Loucy (cell line): ENCODE results near the gene TMEM233.

Experiments
- H2AFZ ChIP-seq: fragments of 200-600 bp; sonication (generic); 2 replicates; pipeline ENCODE4 v1.6.0; 2016; ENCODE audit warnings: antibody characterized with exemption, mild to moderate bottlenecking, low read length, moderate library complexity
- H3F3A ChIP-seq: fragments of 200-600 bp; 2 replicates; pipeline ENCODE4 v1.6.0; 2016; ENCODE audit warnings: antibody characterized with exemption, low read depth, mild to moderate bottlenecking
- H3K27me3 ChIP-seq: fragments of 200-600 bp; sonication (generic); 2 replicates; pipeline ENCODE4 v1.6.1; 2014; ENCODE audit warnings: low read length, mild to moderate bottlenecking; ENCODE audit not compliant: insufficient read depth, poor library complexity, severe bottlenecking
- H3K36me3 ChIP-seq: fragments of 200-600 bp; sonication (generic); 2 replicates; pipeline ENCODE4 v1.6.1; 2016; ENCODE audit warnings: low read length; ENCODE audit not compliant: insufficient read depth
- H3K4me1 ChIP-seq: fragments of 200-600 bp; sonication (generic); 2 replicates; pipeline ENCODE4 v1.5.1; 2014; ENCODE audit warnings: low read length, mild to moderate bottlenecking; ENCODE audit not compliant: insufficient read depth, poor library complexity, severe bottlenecking
- H3K4me2 ChIP-seq: fragments of 200-600 bp; sonication (generic); 2 replicates; pipeline ENCODE4 v1.6.0; 2014; ENCODE audit warnings: antibody characterized with exemption, low read length, low read depth, mild to moderate bottlenecking; ENCODE audit not compliant: poor library complexity, severe bottlenecking
- H3K4me3 ChIP-seq: fragments of 200-600 bp; sonication (generic); 2 replicates; pipeline ENCODE4 v1.5.1; 2014; ENCODE audit warnings: low read length, mild to moderate bottlenecking, mixed read lengths; ENCODE audit not compliant: poor library complexity, severe bottlenecking
- H3K79me2 ChIP-seq: fragments of 200-600 bp; sonication (generic); 2 replicates; pipeline ENCODE4 v1.6.1; 2014; ENCODE audit warnings: low read length; ENCODE audit not compliant: insufficient read depth
- H3K9ac ChIP-seq: fragments of 200-600 bp; sonication (generic); 2 replicates; pipeline ENCODE4 v1.6.0; 2014; ENCODE audit warnings: mild to moderate bottlenecking, low read depth, low read length, moderate library complexity; ENCODE audit not compliant: poor library complexity, severe bottlenecking
- H3K9me2 ChIP-seq: fragments of 200-600 bp; sonication (generic); replicated peaks from 2 replicates; pipeline ENCODE4 v1.6.1; 2016; ENCODE audit warnings: low read depth, low read length, mixed read lengths
- H3K9me3 ChIP-seq: fragments of 200-600 bp; sonication (generic); 2 replicates; pipeline ENCODE4 v1.6.1; 2014; ENCODE audit warnings: mild to moderate bottlenecking, antibody characterized with exemption, low read length, low read depth; ENCODE audit not compliant: insufficient read depth
- H4K20me1 ChIP-seq: fragments of 200-600 bp; sonication (generic); 2 replicates; pipeline ENCODE4 v1.6.0; 2014; ENCODE audit warnings: antibody characterized with exemption, low read length, mild to moderate bottlenecking; ENCODE audit not compliant: insufficient read depth, poor library complexity, severe bottlenecking
- CTCF ChIP-seq: fragments of 200-600 bp; sonication (generic); conservative IDR thresholded peaks from 2 replicates; pipeline ENCODE4 v1.5.1; 2014; ENCODE audit warnings: mild to moderate bottlenecking, antibody characterized with exemption, low read length
- EZH2phosphoT487 ChIP-seq: fragments of 200-600 bp; IDR thresholded peaks from 2 replicates; pipeline ENCODE4 v1.6.1; 2018; ENCODE audit warnings: antibody characterized with exemption, mild to moderate bottlenecking, moderate library complexity, borderline replicate concordance

The TMEM233 gene

DNA sequence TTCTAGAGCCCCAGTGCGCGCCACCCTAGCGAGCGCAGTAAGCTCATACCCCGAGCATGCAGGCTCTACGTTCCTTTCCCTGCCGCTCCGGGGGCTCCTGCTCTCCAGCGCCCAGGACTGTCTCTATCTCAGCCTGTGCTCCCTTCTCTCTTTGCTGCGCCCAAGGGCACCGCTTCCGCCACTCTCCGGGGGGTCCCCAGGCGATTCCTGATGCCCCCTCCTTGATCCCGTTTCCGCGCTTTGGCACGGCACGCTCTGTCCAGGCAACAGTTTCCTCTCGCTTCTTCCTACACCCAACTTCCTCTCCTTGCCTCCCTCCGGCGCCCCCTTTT lies 791 bp downstream of the TMEM233 start:
- TF ChIP-seq CTCF = no peak
- TF ChIP-seq EZH2phosphoT487 = no peak
- H3K9ac ChIP-seq = no peak overlapping the region
- no peaks in the 10 kb centered on the region for H3K36me3 ChIP-seq
- H2AFZ ChIP-seq = no peak overlapping the region
- H3K4me3 ChIP-seq = no peak overlapping the region
- H3K9me3 ChIP-seq = no peaks in the 10 kb centered on the region
- no peaks in the 10 kb centered on the region for H3K4me1 ChIP-seq
- no peak overlapping the region for H3K4me2 ChIP-seq
- H3F3A ChIP-seq = no peaks in the 10 kb centered on the region
- H4K20me1 ChIP-seq = no peaks in the 10 kb centered on the region
- H3K79me2 ChIP-seq = no peaks in the 10 kb centered on the region
- H3K9me2 ChIP-seq = no peaks in the 10 kb centered on the region
- H3K27me3 ChIP-seq = no peaks in the 10 kb centered on the region

DNA sequence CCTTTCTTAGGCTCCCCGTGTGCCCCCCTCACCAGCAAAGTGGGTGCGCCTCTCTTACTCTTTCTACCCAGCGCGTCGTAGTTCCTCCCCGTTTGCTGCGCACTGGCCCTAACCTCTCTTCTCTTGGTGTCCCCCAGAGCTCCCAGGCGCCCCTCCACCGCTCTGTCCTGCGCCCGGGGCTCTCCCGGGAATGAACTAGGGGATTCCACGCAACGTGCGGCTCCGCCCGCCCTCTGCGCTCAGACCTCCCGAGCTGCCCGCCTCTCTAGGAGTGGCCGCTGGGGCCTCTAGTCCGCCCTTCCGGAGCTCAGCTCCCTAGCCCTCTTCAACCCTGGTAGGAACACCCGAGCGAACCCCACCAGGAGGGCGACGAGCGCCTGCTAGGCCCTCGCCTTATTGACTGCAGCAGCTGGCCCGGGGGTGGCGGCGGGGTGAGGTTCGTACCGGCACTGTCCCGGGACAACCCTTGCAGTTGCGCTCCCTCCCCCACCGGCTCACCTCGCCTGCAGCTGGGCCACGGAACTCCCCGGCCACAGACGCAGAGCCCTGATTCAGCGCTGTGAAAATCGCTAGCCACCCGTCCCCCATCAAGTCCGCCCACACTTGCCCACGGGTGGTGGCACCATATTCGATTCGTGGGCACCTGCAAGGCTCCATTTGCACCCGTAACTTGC lies 1.3 kb downstream of the TMEM233 start:
- Histone ChIP-seq H3K4me1 (no peaks in the 10 kb centered on the region), H3K9me2 (no peaks in the 10 kb centered on the region), H3K4me2 (no peak overlapping the region), H3F3A (no peaks in the 10 kb centered on the region), H3K79me2 (no peaks in the 10 kb centered on the region), H4K20me1 (no peaks in the 10 kb centered on the region), H2AFZ (no peak overlapping the region), H3K9me3 (no peaks in the 10 kb centered on the region), H3K27me3 (no peaks in the 10 kb centered on the region), H3K4me3 (no peak overlapping the region), H3K36me3 (no peaks in the 10 kb centered on the region), H3K9ac (no peak overlapping the region)
- TF ChIP-seq EZH2phosphoT487 = no peak
- TF ChIP-seq CTCF = no peak

DNA sequence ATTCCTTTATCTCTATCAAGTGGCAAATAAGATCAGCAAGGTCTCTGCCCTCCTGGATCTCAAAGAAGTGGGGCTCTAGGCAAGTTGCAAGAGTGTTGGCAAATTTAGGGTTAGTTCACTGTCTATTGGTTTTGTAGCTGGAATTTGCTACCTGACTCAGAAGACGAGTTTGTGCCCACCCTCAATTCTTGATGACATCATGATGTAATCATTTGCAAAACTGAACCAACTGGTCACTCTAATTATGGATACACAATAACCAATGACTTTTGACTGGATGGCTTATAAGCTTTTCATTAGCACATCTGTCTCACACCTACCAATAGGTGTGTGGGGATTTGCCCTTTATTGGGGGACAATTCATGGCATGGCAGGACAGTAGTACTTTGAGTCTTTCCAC lies 4.6 kb downstream of the TMEM233 start:
- H3K9me2 ChIP-seq = no peaks in the 10 kb centered on the region
- no peaks in the 10 kb centered on the region for H3K9me3 ChIP-seq
- no peaks in the 10 kb centered on the region for H3F3A ChIP-seq
- H3K9ac ChIP-seq = no peak overlapping the region
- H2AFZ ChIP-seq = no peak overlapping the region
- no peaks in the 10 kb centered on the region for H3K4me1 ChIP-seq
- H3K4me2 ChIP-seq = no peak overlapping the region
- no peaks in the 10 kb centered on the region for H3K27me3 ChIP-seq
- H4K20me1 ChIP-seq = no peaks in the 10 kb centered on the region
- H3K4me3 ChIP-seq = no peak overlapping the region
- TF ChIP-seq EZH2phosphoT487 (no peak), CTCF (no peak)
- H3K79me2 ChIP-seq = no peaks in the 10 kb centered on the region
- H3K36me3 ChIP-seq = no peaks in the 10 kb centered on the region
